Keratinocyte (primary cell): ENCODE data around the gene SIK3. TPM values are rescaled to one million over a fixed set of nuclear protein-coding genes. Genes with fewer than 3 reads are reported as not detected.

ENCODE experiments used
- DNase-seq: peaks from one replicate; pipeline ENCODE4 v3.0.0-alpha.2; 2011; ENCODE audit warnings: low read depth, missing footprints, low spot score
- FAIRE-seq: peaks from 2 replicates; lab custom pipeline; 2011; peaks lifted over from hg19 to GRCh38; lab: Jason Lieb, UNC
- H2AFZ ChIP-seq: 2 replicates; pipeline ENCODE4 v1.6.0; 2012; ENCODE audit warnings: low read length, control low read depth, inconsistent platforms; ENCODE audit not compliant: control insufficient read depth
- H3K27ac ChIP-seq: 2 replicates; pipeline ENCODE4 v1.5.1; 2011; ENCODE audit warnings: low read length; ENCODE audit not compliant: control insufficient read depth, insufficient read depth
- H3K27me3 ChIP-seq: 3 replicates; pipeline ENCODE4 v1.6.0; 2011; ENCODE audit warnings: low read length; ENCODE audit not compliant: control insufficient read depth, insufficient read depth; ENCODE audit errors: extremely low read depth
- H3K36me3 ChIP-seq, 2 experiments: 2 replicates in 1 of 2; 3 replicates in 1 of 2; pipeline ENCODE4 v1.5.1; 2011; ENCODE audit warnings: low read length in 2 of 2, mild to moderate bottlenecking in 1 of 2; ENCODE audit not compliant: control insufficient read depth in 2 of 2, insufficient read depth in 2 of 2; ENCODE audit errors: extremely low read depth in 1 of 2
- H3K4me1 ChIP-seq: 3 replicates; pipeline ENCODE4 v1.5.1; 2011; ENCODE audit warnings: low read length; ENCODE audit not compliant: control insufficient read depth, insufficient read depth; ENCODE audit errors: extremely low read depth
- H3K4me2 ChIP-seq: 3 replicates; pipeline ENCODE4 v1.6.0; 2011; ENCODE audit warnings: low read depth, low read length; ENCODE audit not compliant: control insufficient read depth, insufficient read depth; ENCODE audit errors: extremely low read depth
- H3K4me3 ChIP-seq, 3 experiments: fragments of 200-600 bp in 1 of 3; sonication (generic) in 1 of 3; 2 replicates in 2 of 3; 3 replicates in 1 of 3; pipeline ENCODE4 v1.5.1; 2011 to 2016; ENCODE audit warnings: low read length in 3 of 3, mild to moderate bottlenecking in 3 of 3, control low read depth in 2 of 3, inconsistent platforms in 1 of 3, low read depth in 1 of 3, mixed read lengths in 1 of 3, mixed run types in 1 of 3, moderate library complexity in 1 of 3; ENCODE audit not compliant: control insufficient read depth in 2 of 3, insufficient read depth in 2 of 3; ENCODE audit errors: extremely low read depth in 1 of 3
- H3K79me2 ChIP-seq: 2 replicates; pipeline ENCODE4 v1.6.0; 2012; ENCODE audit warnings: low read length; ENCODE audit not compliant: control insufficient read depth, insufficient read depth
- H3K9ac ChIP-seq: 3 replicates; pipeline ENCODE4 v1.6.0; 2011; ENCODE audit warnings: low read length; ENCODE audit not compliant: control insufficient read depth, insufficient read depth; ENCODE audit errors: extremely low read depth
- H3K9me1 ChIP-seq: 3 replicates; pipeline ENCODE4 v1.6.0; 2011; ENCODE audit warnings: low read length; ENCODE audit not compliant: control insufficient read depth, insufficient read depth; ENCODE audit errors: extremely low read depth
- H3K9me3 ChIP-seq: 2 replicates; pipeline ENCODE4 v1.5.1; 2012; ENCODE audit warnings: low read depth, low read length; ENCODE audit not compliant: control insufficient read depth
- H4K20me1 ChIP-seq: 3 replicates; pipeline ENCODE4 v1.6.0; 2011; ENCODE audit warnings: low read length; ENCODE audit not compliant: control insufficient read depth, insufficient read depth; ENCODE audit errors: extremely low read depth
- EZH2 ChIP-seq: IDR thresholded peaks from one replicate; pipeline ENCODE4 v1.6.1; 2012; ENCODE audit warnings: inconsistent platforms, mild to moderate bottlenecking, low read length, moderate library complexity
- dilution Hi-C: fragments of 300-500 bp; cut with MboI; formaldehyde crosslinking; loops from one replicate; pipeline ENCODE4 v1.7.0; 2020; ENCODE audit warnings: low sequenced_read_pairs; ENCODE audit not compliant: extremely low pct_ligation_motif_present
- polyA plus RNA-seq, 5 experiments: library from polyadenylated mRNA; depleted of rRNA in 3 of 5; stranded (reverse) in 3 of 5; stranded (forward) in 1 of 5; unstranded in 1 of 5; fragments of >200 nt; gene quantifications; 1 replicate in 1 of 5; 2 replicates in 3 of 5; 3 replicates in 1 of 5; pipeline versions ENCODE4 v1.2.1 to v1.2.3, GENCODE V29; 2011 to 2012; ENCODE audit warnings: missing spikeins in 2 of 5, low read depth in 1 of 5, low replicate concordance in 1 of 5
- TF ChIP-seq, protein P1 (sequence below), 3 experiments: IDR thresholded peaks in 1 of 3; conservative IDR thresholded peaks in 1 of 3; optimal IDR thresholded peaks in 1 of 3; 2 replicates in 2 of 3; 3 replicates in 1 of 3; pipeline versions ENCODE3 to v1.5.1; 2011; ENCODE audit warnings: low read length in 3 of 3, mild to moderate bottlenecking in 3 of 3, moderate library complexity in 2 of 3, control low read depth in 1 of 3, inconsistent platforms in 1 of 3; ENCODE audit not compliant: insufficient read depth in 2 of 3; ENCODE audit errors: extremely low read depth in 1 of 3

Gene SIK3
- polyA plus RNA-seq, 1 donor (not counting 4 experiments of a cell fraction or from before 2014, with no cell fraction given) = 8.2 TPM

DNA sequence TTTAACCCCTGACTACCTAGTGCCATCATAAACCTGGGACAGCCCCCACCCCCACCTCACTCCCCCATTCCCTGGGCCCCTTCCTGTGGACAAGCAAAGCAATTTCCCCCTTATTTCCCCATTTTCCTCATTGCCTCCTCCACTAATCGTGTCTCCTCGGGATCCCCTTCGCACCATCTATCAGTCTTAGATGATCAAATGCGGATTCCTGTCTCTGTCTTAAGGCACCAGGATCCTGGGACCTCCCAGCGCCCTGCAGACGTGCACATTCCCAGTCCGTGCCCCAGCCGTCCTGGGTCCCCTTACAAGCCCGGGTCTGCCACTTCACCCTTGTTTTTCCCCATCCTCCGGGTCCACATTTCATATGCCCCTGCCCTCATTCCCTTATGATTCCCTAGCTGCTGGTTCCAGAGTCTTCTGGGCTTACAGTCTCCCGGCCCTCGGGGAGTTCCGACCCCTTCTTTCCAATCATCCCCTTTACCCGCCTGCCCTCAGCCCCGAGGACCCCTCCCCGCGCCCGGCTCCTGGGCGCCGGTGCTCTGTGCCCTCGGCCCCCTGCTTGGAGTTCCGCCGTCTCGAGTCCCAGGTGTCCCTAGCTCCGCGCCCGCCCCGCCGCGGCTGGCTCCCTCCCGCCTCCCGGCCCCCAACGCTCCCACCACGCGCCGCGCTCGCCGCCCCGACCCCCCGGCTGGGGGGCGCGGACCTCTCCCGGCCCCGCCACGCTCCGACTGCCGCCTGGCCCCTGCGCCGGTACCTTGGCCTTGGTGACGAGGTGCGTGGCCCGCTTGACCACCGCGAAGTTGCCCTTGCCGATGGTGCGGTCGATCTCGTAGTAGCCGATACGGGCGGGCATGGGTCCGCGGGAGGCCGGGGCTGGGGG, 599 bp downstream of the SIK3 start:
- peak overlapping the region; percentile 85 to 95 (median 93) for H3K4me3 ChIP-seq
- H3K9me1 ChIP-seq = peaks cover 5% of the 10 kb centered on the region
- H4K20me1 ChIP-seq = peaks cover 2% of the 10 kb centered on the region
- H3K27me3 ChIP-seq = no peaks in the 10 kb centered on the region
- no peak for DNase-seq
- no peak overlapping the region for H2AFZ ChIP-seq
- peaks cover 36% of the 10 kb centered on the region for H3K4me1 ChIP-seq
- TF ChIP-seq, protein P1, sequence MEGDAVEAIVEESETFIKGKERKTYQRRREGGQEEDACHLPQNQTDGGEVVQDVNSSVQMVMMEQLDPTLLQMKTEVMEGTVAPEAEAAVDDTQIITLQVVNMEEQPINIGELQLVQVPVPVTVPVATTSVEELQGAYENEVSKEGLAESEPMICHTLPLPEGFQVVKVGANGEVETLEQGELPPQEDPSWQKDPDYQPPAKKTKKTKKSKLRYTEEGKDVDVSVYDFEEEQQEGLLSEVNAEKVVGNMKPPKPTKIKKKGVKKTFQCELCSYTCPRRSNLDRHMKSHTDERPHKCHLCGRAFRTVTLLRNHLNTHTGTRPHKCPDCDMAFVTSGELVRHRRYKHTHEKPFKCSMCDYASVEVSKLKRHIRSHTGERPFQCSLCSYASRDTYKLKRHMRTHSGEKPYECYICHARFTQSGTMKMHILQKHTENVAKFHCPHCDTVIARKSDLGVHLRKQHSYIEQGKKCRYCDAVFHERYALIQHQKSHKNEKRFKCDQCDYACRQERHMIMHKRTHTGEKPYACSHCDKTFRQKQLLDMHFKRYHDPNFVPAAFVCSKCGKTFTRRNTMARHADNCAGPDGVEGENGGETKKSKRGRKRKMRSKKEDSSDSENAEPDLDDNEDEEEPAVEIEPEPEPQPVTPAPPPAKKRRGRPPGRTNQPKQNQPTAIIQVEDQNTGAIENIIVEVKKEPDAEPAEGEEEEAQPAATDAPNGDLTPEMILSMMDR (optimal IDR thresholded peaks at IDR 0.05 in 1 of 3, IDR thresholded peaks at IDR 0.05 in 1 of 3, conservative IDR thresholded peaks at IDR 0.05 in 1 of 3; ENCODE audit: extremely low read depth in 1 of 3, insufficient read depth in 2 of 3, low read length in 3 of 3) = no peak
- TF ChIP-seq EZH2 = no peak
- no peaks in the 10 kb centered on the region for H3K9me3 ChIP-seq
- peak overlapping the region; percentile 85 for H3K27ac ChIP-seq
- dilution Hi-C loops = no loop called here
- no peaks in the 10 kb centered on the region for H3K36me3 ChIP-seq
- peak overlapping the region; percentile 92 for H3K9ac ChIP-seq
- H3K4me2 ChIP-seq = peak overlapping the region; percentile 84
- no peak for FAIRE-seq
- H3K79me2 ChIP-seq = peaks cover 54% of the 10 kb centered on the region

GRCh38 chr11:117097014-117097388, 1.2 kb downstream of the SIK3 start:
- Histone ChIP-seq H3K79me2 (peaks cover 61% of the 10 kb centered on the region), H3K9ac (peak overlapping the region; percentile 92), H2AFZ (no peak overlapping the region), H3K9me3 (no peaks in the 10 kb centered on the region), H4K20me1 (peaks cover 2% of the 10 kb centered on the region), H3K36me3 (peaks cover 0 to 2% of the 10 kb centered on the region in 2 experiments), H3K4me2 (peak overlapping the region; percentile 84), H3K4me3 (peak overlapping the region; percentile 85 to 95 (median 93)), H3K4me1 (peaks cover 36% of the 10 kb centered on the region), H3K9me1 (peaks cover 5% of the 10 kb centered on the region), H3K27ac (peak overlapping the region; percentile 85), H3K27me3 (no peaks in the 10 kb centered on the region)
- TF ChIP-seq, protein P1 (optimal IDR thresholded peaks at IDR 0.05 in 1 of 3, IDR thresholded peaks at IDR 0.05 in 1 of 3, conservative IDR thresholded peaks at IDR 0.05 in 1 of 3; ENCODE audit: extremely low read depth in 1 of 3, insufficient read depth in 2 of 3, low read length in 3 of 3) = no peak
- no peak for TF ChIP-seq EZH2
- no peak for DNase-seq
- no peak for FAIRE-seq
- dilution Hi-C loops = no loop called here
